GM21360 (cell line): Measurements from ENCODE around the gene CDC37.
"Not testable (repeated sequence)": the region's sequence is repeated elsewhere in the genome, so short reads cannot be mapped to it uniquely, and the experiment has no call there.

Source experiments
- ATAC-seq: cut with Tn5 transposase; IDR thresholded peaks from one replicate; pipeline ENCODE4 v1.9.1; 2021; ENCODE audit warnings: mild to moderate bottlenecking, moderate library complexity; ENCODE audit not compliant: unreplicated experiment

Gene CDC37

DNA sequence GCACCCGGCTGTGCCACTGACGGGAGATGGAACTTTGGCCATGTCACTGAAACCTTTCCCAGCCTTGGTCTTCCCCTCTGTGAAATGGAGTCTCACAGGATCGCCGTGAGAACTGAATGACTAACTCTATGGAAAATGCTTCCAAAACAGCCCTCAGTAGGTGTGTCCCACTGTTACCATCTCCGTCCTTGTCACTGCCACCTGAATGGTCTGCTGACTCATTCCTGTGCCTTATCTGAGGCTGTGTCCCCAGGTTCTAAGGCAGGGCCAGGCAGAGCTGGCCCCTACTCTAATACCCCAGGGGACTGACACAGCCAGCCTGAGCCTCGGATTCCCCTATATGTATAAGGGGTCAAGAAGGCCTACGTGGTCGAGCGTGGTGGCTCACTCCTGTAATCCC is 4.5 kb downstream of the CDC37 start:
- no peak for ATAC-seq

- no peak for ATAC-seq
Observed at GRCh38 chr19:10395917-10396316, 7.4 kb downstream of the CDC37 start.

GRCh38 chr19:10395436-10395835 is 7.9 kb downstream of the CDC37 start:
- ATAC-seq, result no peak

DNA sequence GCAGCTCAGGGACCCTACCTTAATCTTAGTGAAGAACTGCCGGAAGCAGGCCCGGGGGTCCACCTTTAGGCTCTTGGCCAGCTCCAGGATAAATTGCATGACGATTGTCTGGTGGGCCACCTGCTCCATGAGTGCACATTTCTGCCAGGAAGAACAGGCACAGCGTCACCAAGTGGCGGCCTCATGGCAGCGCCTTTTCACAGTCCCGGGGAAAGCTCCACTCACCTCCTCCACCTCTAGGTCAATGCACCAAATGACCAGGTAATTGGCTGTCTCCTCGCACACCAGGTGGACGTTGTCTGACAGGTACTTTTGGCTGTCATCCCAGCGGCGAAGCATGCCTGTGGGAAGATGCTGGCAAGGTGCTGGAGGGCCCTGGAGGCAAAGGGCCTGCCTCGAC is 8.3 kb downstream of the CDC37 start:
- no peak for ATAC-seq

- ATAC-seq, result no peak
Observed at GRCh38 chr19:10393137-10393536, 10.2 kb downstream of the CDC37 start.

DNA sequence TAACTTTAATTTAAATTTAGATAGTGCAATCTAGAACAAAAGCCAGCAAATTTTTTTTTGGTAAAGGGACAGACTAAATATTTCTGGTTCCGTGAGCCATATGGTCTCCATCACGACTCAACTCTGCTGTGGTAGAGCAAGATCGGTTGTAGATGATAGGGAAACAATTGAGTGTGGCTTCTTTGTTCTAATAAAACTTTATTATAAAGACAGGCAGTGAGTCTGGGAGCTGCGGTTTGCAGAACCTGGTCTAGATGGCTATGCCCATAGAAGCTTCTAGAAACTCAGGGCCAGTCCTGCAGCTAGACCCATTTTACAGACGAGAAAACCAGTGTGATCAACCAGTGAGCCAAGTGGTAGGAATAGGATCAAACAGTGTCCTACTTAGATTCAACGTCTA is 11.2 kb downstream of the CDC37 start:
- no peak for ATAC-seq

GRCh38 chr19:10390652-10391286 is 12.6 kb downstream of the CDC37 start:
- ATAC-seq, result no peak

DNA sequence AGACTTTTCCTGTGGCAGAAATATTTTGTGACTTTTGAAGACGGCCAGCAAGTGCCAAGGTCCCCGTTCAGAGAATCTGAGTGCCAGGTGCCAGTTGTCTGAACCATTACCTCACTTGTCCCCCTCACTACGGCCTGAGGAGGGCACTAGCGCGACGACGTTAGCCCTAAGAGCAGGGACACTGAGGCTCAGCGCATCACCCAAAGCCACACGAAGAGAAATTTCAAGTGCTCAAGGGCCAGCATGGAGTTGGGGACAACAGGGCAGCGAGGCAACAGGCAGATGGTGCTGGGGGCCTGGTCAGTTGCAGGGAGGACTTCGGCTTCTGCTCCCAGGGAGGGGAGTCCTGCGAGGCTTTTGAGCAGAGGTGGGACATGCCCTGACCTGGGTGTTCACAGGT is 13.5 kb downstream of the CDC37 start:
- ATAC-seq, result no peak

- no peak for ATAC-seq
Observed at GRCh38 chr19:10388957-10389356, 14.4 kb downstream of the CDC37 start.

DNA sequence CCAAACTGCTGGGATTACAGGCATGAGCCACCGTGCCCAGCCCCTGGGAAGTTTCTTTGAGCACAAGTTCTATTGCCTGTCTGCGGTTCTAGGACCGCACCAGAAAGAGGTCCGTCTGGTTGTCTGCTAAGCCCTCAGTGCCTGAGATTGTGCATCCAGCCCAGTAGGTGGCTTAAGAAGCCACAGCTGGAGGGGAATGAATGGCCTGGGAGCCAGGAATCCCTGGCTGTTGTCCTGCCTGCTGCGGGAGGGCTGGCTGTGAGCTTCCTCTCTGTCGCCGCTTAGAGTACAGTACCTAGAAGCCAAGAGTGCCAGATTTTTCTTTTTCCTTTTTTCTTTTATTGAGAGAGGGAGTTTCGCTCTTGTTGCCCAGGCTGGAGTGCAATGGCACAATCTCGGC is 18.8 kb downstream of the CDC37 start:
- ATAC-seq, result no peak

DNA sequence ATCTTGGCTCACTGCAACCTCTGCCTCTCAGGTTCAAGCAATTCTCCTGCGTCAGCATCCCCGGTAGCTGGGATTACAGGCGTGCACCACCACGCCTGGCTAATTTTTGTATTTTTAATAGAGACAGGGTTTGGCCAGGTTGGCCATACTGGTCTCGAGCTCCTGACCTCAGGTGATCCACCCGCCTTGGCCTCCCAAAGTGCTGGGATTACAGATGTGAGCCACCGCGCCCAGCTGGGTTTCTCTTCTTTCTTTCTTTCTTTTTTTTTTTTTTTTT is 20.2 kb downstream of the CDC37 start:
- not testable (repeated sequence) for ATAC-seq

- ATAC-seq, result peak; percentile 91
Observed at GRCh38 chr19:10380313-10381102, 22.8 kb downstream of the CDC37 start, which contains the start of gene TYK2. TYK2 (minus strand) TSS chr19:10380572; CDS start chr19:10378406, 2,166 bp downstream.

- no peak for ATAC-seq
Observed at GRCh38 chr19:10379880-10380312, 23.4 kb downstream of the CDC37 start.

- ATAC-seq, result no peak
Observed at GRCh38 chr19:10378124-10378523, 25.2 kb downstream of the CDC37 start.

GRCh38 chr19:10377140-10377640 is 26.2 kb downstream of the CDC37 start:
- ATAC-seq, result not testable (repeated sequence)

DNA sequence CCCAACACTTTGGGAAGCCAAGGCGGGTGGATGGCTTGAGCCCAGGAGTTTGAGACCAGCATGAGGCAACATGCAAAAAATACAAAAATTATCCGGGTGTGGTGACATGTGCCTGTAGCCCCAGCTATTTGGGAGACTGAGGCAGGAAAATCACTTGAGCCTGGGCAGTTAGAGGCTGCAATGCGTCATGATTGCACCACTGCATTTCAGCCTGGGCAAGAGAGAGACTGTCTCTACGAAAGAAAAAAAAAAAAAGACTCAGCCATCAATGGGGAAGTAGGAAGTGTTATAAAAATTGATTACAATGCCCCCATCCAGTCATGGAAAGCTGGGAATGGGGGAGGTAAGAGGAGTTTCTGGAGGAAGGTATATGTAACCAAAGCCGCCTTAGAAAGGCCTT is 28.4 kb downstream of the CDC37 start:
- no peak for ATAC-seq

GRCh38 chr19:10372690-10373089 is 30.7 kb downstream of the CDC37 start:
- no peak for ATAC-seq

GRCh38 chr19:10368101-10368803 is 35.1 kb downstream of the CDC37 start:
- no peak for ATAC-seq

DNA sequence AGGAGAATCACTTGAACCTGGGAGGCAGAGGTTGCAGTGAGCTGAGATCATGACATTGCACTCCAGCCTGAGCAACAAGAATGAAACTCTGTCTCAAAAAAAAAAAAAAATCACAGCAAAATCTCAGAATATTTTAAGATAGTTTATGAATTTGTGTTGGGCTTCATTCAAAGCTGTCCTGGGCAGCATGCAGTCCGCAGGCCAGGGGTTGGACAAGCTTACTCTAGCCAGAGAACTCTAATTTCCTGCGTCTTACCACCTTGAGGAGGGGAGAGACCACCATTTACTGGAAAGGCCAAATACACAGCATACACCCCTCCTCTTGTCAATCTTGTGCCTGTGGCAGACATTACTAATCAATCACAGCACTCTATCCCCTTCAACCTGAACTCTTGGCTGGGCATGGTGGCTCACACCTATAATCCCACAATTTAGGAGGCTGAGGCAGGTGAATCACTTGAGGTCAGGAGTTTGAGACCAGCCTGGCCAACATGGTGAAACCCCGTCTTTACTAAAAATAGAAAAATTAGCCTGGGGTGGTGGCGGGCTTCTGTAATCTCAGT is 36.3 kb downstream of the CDC37 start:
- not testable (repeated sequence) for ATAC-seq

- no peak for ATAC-seq
Observed at GRCh38 chr19:10365518-10365917, 37.8 kb downstream of the CDC37 start.

DNA sequence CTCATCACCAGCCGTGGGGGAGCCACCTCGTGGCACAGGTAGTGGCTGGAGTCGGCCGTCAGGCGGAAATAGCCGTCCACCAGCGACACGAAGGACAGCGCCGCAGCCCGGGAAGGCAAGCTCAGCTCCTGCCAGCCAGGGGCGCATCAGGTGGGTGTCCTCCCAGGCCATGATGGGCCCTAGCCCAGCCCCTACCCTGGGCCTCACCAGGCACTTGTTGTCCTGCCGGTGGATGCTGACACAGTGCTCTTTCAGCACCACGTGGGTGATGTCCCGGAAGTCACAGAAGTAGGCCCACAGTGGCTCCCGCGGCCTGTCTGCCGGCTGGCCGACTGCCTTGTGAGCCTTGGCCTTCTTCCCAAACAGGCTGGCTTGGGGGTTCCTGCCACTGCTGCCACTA is 38.7 kb downstream of the CDC37 start:
- ATAC-seq, result no peak
